Measurements from ENCODE around the gene NEURL3.
A peak's percentile ranks its signal among the peaks of the same experiment; 100 is the strongest.

The NEURL3 gene

GRCh38 chr2:96527286-96528005 is 22.3 kb upstream of the NEURL3 start:
- peak in 1 of 2 experiments; percentile 7 for DNase-seq

GRCh38 chr2:96526615-96527285 is 21.6 kb upstream of the NEURL3 start:
- DNase-seq, result no peak

GRCh38 chr2:96526101-96526591 is 21.0 kb upstream of the NEURL3 start:
- no peak for DNase-seq

- DNase-seq, result no peak
Observed at GRCh38 chr2:96525211-96525507, 20.0 kb upstream of the NEURL3 start.

GRCh38 chr2:96524482-96525210 is 19.5 kb upstream of the NEURL3 start:
- no peak for DNase-seq

- DNase-seq, result no peak
Observed at GRCh38 chr2:96523659-96524481, 18.7 kb upstream of the NEURL3 start.

- DNase-seq, result no peak
Observed at GRCh38 chr2:96522304-96523203, 17.4 kb upstream of the NEURL3 start.

GRCh38 chr2:96521219-96521618 is 16.1 kb upstream of the NEURL3 start:
- no peak for DNase-seq

GRCh38 chr2:96520697-96521096 is 15.5 kb upstream of the NEURL3 start:
- DNase-seq, result peak in 1 of 2 experiments; percentile 18

GRCh38 chr2:96520231-96520630 is 15.1 kb upstream of the NEURL3 start:
- DNase-seq, result no peak

GRCh38 chr2:96517079-96517478 is 11.9 kb upstream of the NEURL3 start:
- DNase-seq, result no peak

- DNase-seq, result no peak
Observed at GRCh38 chr2:96514521-96514920, 9.4 kb upstream of the NEURL3 start.

GRCh38 chr2:96512341-96512740 is 7.2 kb upstream of the NEURL3 start:
- no peak for DNase-seq

- no peak for DNase-seq
Observed at GRCh38 chr2:96511851-96512250, 6.7 kb upstream of the NEURL3 start.

GRCh38 chr2:96510931-96511595 is 5.9 kb upstream of the NEURL3 start:
- no peak for DNase-seq

- no peak for DNase-seq
Observed at GRCh38 chr2:96509847-96510230, 4.7 kb upstream of the NEURL3 start.

GRCh38 chr2:96509114-96509846 is 4.1 kb upstream of the NEURL3 start:
- DNase-seq, result peak; percentile 68

GRCh38 chr2:96508521-96509113 is 3.5 kb upstream of the NEURL3 start:
- DNase-seq, result no peak

GRCh38 chr2:96507957-96508520 is 2.9 kb upstream of the NEURL3 start:
- DNase-seq, result peak; percentile 45 to 60

- no peak for DNase-seq
Observed at GRCh38 chr2:96506907-96507240, 1.7 kb upstream of the NEURL3 start.
